CD4-positive, alpha-beta T cell treated with Interleukin-17A for 1 hour (primary cell): ENCODE data around the gene SEC24D.

ENCODE experiments used
- DNase-seq: peaks from one replicate; pipeline ENCODE4 v3.0.0-alpha.2; 2020

Gene SEC24D

GRCh38 chr4:118843237-118843636, 7.3 kb upstream of the SEC24D start:
- no peak for DNase-seq

- DNase-seq, result no peak
Measured at GRCh38 chr4:118842055-118842454, 6.1 kb upstream of the SEC24D start.

- no peak for DNase-seq
Measured at GRCh38 chr4:118839221-118839927, 3.4 kb upstream of the SEC24D start.

- DNase-seq, result no peak
Measured at GRCh38 chr4:118837121-118837507, 1.2 kb upstream of the SEC24D start.

- peak; percentile 79 for DNase-seq
Measured at GRCh38 chr4:118836301-118837120, 585 bp upstream of the SEC24D start.

GRCh38 chr4:118834960-118835569, 861 bp downstream of the SEC24D start:
- peak; percentile 63 for DNase-seq

- no peak for DNase-seq
Measured at GRCh38 chr4:118834070-118834469, 1.9 kb downstream of the SEC24D start.

- no peak for DNase-seq
Measured at GRCh38 chr4:118833192-118833820, 2.6 kb downstream of the SEC24D start.

- no peak for DNase-seq
Measured at GRCh38 chr4:118829107-118829506, 6.8 kb downstream of the SEC24D start.

GRCh38 chr4:118826723-118827444, 9.0 kb downstream of the SEC24D start:
- DNase-seq, result no peak

GRCh38 chr4:118825799-118826198, 10.1 kb downstream of the SEC24D start:
- DNase-seq, result no peak

GRCh38 chr4:118824141-118824540, 11.8 kb downstream of the SEC24D start:
- DNase-seq, result no peak

GRCh38 chr4:118823471-118823870, 12.5 kb downstream of the SEC24D start:
- no peak for DNase-seq

- no peak for DNase-seq
Measured at GRCh38 chr4:118821590-118822293, 14.2 kb downstream of the SEC24D start.

- no peak for DNase-seq
Measured at GRCh38 chr4:118817178-118817930, 18.6 kb downstream of the SEC24D start.

- DNase-seq, result no peak
Measured at GRCh38 chr4:118816538-118817177, 19.3 kb downstream of the SEC24D start.

- no peak for DNase-seq
Measured at GRCh38 chr4:118814891-118815290, 21.0 kb downstream of the SEC24D start.

- DNase-seq, result no peak
Measured at GRCh38 chr4:118814058-118814457, 21.9 kb downstream of the SEC24D start.

GRCh38 chr4:118813561-118813960, 22.4 kb downstream of the SEC24D start:
- no peak for DNase-seq

GRCh38 chr4:118811832-118812231, 24.1 kb downstream of the SEC24D start:
- no peak for DNase-seq
